Loucy (cell line): ENCODE data around the gene RILP.
"Not testable (repeated sequence)": the region's sequence is repeated elsewhere in the genome, so short reads cannot be mapped to it uniquely, and the experiment has no call there.

Experiments
- EZH2phosphoT487 ChIP-seq: fragments of 200-600 bp; IDR thresholded peaks from 2 replicates; pipeline ENCODE4 v1.6.1; 2018; ENCODE audit warnings: antibody characterized with exemption, mild to moderate bottlenecking, moderate library complexity, borderline replicate concordance
- TF ChIP-seq, protein P1 (sequence below): fragments of 200-600 bp; sonication (generic); conservative IDR thresholded peaks from 2 replicates; pipeline ENCODE4 v1.5.1; 2014; ENCODE audit warnings: mild to moderate bottlenecking, antibody characterized with exemption, low read length

DNA sequence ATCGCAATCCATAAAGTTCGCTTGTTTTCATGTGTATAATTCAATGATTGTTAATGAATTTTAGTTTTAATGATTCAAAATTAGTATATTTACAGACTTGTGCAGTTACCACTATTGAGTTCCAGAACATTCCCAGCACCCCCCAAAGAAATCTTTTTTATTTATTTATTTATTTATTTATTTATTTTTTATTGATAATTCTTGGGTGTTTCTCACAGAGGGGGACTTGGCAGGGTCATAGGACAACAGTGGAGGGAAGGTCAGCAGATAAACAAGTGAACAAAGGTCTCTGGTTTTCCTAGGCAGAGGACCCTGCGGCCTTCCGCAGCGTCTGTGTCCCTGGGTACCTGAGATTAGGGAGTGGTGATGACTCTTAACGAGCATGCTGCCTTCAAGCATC, 38.7 kb upstream of the RILP start:
- TF ChIP-seq, protein P1, sequence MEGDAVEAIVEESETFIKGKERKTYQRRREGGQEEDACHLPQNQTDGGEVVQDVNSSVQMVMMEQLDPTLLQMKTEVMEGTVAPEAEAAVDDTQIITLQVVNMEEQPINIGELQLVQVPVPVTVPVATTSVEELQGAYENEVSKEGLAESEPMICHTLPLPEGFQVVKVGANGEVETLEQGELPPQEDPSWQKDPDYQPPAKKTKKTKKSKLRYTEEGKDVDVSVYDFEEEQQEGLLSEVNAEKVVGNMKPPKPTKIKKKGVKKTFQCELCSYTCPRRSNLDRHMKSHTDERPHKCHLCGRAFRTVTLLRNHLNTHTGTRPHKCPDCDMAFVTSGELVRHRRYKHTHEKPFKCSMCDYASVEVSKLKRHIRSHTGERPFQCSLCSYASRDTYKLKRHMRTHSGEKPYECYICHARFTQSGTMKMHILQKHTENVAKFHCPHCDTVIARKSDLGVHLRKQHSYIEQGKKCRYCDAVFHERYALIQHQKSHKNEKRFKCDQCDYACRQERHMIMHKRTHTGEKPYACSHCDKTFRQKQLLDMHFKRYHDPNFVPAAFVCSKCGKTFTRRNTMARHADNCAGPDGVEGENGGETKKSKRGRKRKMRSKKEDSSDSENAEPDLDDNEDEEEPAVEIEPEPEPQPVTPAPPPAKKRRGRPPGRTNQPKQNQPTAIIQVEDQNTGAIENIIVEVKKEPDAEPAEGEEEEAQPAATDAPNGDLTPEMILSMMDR = not testable (repeated sequence)
- TF ChIP-seq EZH2phosphoT487 = not testable (repeated sequence)
